ENCODE measurements around the gene SLC51A. TPM values are rescaled to one million over a fixed set of nuclear protein-coding genes. Genes with fewer than 3 reads are reported as not detected.

SLC51A gene
- total RNA-seq, 1 donor from 2014 or later: not detected

DNA sequence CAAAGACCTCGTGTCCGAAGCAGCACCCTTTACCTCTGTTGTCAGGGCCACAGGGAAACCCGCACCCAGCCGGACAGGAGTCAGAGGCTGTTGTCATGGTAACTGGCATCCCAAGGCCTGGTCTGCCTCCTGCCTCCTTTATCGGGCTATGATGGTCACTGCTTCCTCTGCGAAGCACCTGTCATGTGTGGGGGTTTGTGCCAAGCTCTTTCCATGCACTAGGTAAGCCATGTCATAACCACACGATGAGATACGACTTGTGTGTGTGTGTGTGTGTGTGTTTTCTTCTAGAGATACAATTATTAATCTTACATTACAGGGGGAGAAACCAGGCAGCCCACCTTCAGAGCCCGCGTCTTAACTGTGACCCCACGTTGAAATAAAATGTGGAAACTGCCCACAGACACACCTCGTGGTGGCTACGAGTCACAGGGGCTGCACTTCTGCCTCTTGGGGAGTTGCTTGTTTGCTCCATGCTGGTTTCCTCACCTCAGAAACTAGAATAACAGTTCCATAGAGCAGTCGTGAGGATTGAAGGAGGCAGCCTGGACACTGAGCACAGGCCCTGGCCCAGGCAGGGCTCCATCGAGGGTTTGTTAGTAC is 23.1 kb upstream of the SLC51A start:
- Histone ChIP-seq H3K36me3 (ENCODE audit: insufficient read depth, low read length) (no peaks in the 10 kb centered on the region), H3K4me2 (ENCODE audit: low read length) (no peak overlapping the region), H3K9me3 (ENCODE audit: insufficient read depth, low read depth, low read length) (no peaks in the 10 kb centered on the region), H3K4me3 (ENCODE audit: insufficient read depth, low read depth, low read length) (no peak overlapping the region), H2AFZ (ENCODE audit: low read depth, low read length) (no peak overlapping the region), H3K27ac (ENCODE audit: low read depth, low read length) (no peak overlapping the region), H4K20me1 (ENCODE audit: insufficient read depth, low read length) (no peaks in the 10 kb centered on the region), H3K4me1 (ENCODE audit: insufficient read depth, low read length) (no peaks in the 10 kb centered on the region), H3K9ac (ENCODE audit: low read length) (no peak overlapping the region), H3K79me2 (ENCODE audit: insufficient read depth, low read length) (no peaks in the 10 kb centered on the region), H3K27me3 (ENCODE audit: insufficient read depth, low read length) (no peaks in the 10 kb centered on the region)
- Mint-ChIP-seq H3K4me3 (ENCODE audit: unreplicated experiment) (no peak overlapping the region), H3K9me3 (ENCODE audit: unreplicated experiment) (no peaks in the 10 kb centered on the region), H3K4me1 (ENCODE audit: low read depth, unreplicated experiment) (no peaks in the 10 kb centered on the region), H3K27ac (ENCODE audit: unreplicated experiment) (no peak overlapping the region), H3K36me3 (ENCODE audit: low read depth, unreplicated experiment) (no peaks in the 10 kb centered on the region), H3K27me3 (ENCODE audit: low read depth, unreplicated experiment) (no peaks in the 10 kb centered on the region)
- TF ChIP-seq EZH2 (IDR thresholded peaks at IDR 0.05; ENCODE audit: insufficient read depth, low read length): no peak
- TF ChIP-seq, protein P1, sequence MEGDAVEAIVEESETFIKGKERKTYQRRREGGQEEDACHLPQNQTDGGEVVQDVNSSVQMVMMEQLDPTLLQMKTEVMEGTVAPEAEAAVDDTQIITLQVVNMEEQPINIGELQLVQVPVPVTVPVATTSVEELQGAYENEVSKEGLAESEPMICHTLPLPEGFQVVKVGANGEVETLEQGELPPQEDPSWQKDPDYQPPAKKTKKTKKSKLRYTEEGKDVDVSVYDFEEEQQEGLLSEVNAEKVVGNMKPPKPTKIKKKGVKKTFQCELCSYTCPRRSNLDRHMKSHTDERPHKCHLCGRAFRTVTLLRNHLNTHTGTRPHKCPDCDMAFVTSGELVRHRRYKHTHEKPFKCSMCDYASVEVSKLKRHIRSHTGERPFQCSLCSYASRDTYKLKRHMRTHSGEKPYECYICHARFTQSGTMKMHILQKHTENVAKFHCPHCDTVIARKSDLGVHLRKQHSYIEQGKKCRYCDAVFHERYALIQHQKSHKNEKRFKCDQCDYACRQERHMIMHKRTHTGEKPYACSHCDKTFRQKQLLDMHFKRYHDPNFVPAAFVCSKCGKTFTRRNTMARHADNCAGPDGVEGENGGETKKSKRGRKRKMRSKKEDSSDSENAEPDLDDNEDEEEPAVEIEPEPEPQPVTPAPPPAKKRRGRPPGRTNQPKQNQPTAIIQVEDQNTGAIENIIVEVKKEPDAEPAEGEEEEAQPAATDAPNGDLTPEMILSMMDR (IDR thresholded peaks at IDR 0.05; ENCODE audit: insufficient read depth, low read depth, low read length): no peak
- FAIRE-seq (no peak), DNase-seq (ENCODE audit: low read depth) (no peak)

DNA sequence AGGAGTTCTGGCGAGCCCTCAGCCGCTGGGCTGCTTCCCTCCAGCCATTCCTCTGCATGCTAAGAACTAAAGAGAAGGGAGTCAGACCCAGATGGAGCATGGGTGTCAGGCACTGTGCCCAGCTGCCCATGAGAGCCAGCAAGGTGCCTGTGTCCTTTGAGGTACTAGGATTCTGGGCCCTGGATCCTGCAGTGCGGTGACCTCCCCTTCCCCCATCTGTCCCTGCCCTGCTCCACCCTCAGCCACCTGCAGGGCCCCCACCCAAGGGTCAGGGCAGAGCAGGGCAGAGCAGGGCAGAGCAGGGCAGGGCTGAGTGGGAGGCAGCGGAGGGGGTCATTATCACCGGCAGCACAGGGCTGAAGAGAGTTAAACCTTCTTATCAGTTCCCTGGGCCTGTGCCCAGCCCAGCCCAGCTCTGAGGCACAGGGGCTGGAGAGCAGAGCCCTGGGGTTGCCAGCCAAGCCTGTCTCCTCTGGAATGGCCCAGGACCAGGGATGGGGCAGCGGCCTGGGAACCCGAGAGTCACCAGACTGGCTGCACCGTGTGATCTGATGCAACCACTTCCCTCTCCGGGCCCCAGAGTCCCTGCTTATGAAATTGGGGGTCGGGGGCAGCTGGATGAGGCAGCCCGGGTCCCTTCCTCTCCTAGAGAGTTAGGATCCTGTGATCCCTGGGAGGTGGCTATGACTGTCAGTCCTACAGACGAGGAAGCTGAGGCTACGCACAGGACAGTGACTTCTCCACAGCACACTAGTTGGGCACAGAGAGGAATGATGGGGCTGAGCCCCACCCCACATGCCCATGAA is 22.4 kb upstream of the SLC51A start:
- TF ChIP-seq EZH2 (IDR thresholded peaks at IDR 0.05; ENCODE audit: insufficient read depth, low read length): no peak
- TF ChIP-seq, protein P1 (IDR thresholded peaks at IDR 0.05; ENCODE audit: insufficient read depth, low read depth, low read length): no peak
- Histone ChIP-seq H3K4me2 (ENCODE audit: low read length) (no peak overlapping the region), H3K9me3 (ENCODE audit: insufficient read depth, low read depth, low read length) (no peaks in the 10 kb centered on the region), H3K27ac (ENCODE audit: low read depth, low read length) (no peak overlapping the region), H4K20me1 (ENCODE audit: insufficient read depth, low read length) (no peaks in the 10 kb centered on the region), H3K79me2 (ENCODE audit: insufficient read depth, low read length) (no peaks in the 10 kb centered on the region), H3K27me3 (ENCODE audit: insufficient read depth, low read length) (no peaks in the 10 kb centered on the region), H3K9ac (ENCODE audit: low read length) (no peak overlapping the region), H3K4me1 (ENCODE audit: insufficient read depth, low read length) (no peaks in the 10 kb centered on the region), H3K4me3 (ENCODE audit: insufficient read depth, low read depth, low read length) (no peak overlapping the region), H2AFZ (ENCODE audit: low read depth, low read length) (no peak overlapping the region), H3K36me3 (ENCODE audit: insufficient read depth, low read length) (no peaks in the 10 kb centered on the region)
- Mint-ChIP-seq H3K4me3 (ENCODE audit: unreplicated experiment) (no peak overlapping the region), H3K27ac (ENCODE audit: unreplicated experiment) (no peak overlapping the region), H3K4me1 (ENCODE audit: low read depth, unreplicated experiment) (no peaks in the 10 kb centered on the region), H3K9me3 (ENCODE audit: unreplicated experiment) (no peaks in the 10 kb centered on the region), H3K27me3 (ENCODE audit: low read depth, unreplicated experiment) (peaks cover 3% of the 10 kb centered on the region), H3K36me3 (ENCODE audit: low read depth, unreplicated experiment) (no peaks in the 10 kb centered on the region)
- DNase-seq (ENCODE audit: low read depth): no peak
- FAIRE-seq: no peak

DNA sequence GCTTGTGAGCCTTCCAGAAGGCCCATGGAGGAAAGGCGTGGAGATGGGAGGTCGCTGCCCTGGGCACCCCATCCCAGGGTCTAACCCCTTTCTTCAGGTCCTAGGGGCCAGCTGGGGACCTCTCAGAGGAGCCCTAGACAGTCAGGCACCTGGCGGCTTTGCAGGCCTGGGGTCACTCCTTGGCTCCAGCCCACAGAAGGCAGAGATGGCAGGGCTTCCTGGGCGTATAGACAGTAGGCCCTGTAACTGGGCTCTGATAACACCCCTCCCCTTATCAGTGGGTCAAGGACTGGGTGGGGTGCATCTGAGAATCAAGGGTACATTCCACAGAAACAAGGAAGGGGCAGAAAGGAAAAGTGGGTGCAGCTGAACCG is 21.8 kb upstream of the SLC51A start:
- Histone ChIP-seq H3K4me1 (ENCODE audit: insufficient read depth, low read length) (no peaks in the 10 kb centered on the region), H3K79me2 (ENCODE audit: insufficient read depth, low read length) (no peaks in the 10 kb centered on the region), H3K27ac (ENCODE audit: low read depth, low read length) (no peak overlapping the region), H4K20me1 (ENCODE audit: insufficient read depth, low read length) (no peaks in the 10 kb centered on the region), H3K27me3 (ENCODE audit: insufficient read depth, low read length) (no peaks in the 10 kb centered on the region), H2AFZ (ENCODE audit: low read depth, low read length) (no peak overlapping the region), H3K36me3 (ENCODE audit: insufficient read depth, low read length) (no peaks in the 10 kb centered on the region), H3K4me2 (ENCODE audit: low read length) (no peak overlapping the region), H3K9me3 (ENCODE audit: insufficient read depth, low read depth, low read length) (no peaks in the 10 kb centered on the region), H3K9ac (ENCODE audit: low read length) (no peak overlapping the region), H3K4me3 (ENCODE audit: insufficient read depth, low read depth, low read length) (no peak overlapping the region)
- Mint-ChIP-seq H3K4me3 (ENCODE audit: unreplicated experiment) (no peak overlapping the region), H3K4me1 (ENCODE audit: low read depth, unreplicated experiment) (no peaks in the 10 kb centered on the region), H3K27me3 (ENCODE audit: low read depth, unreplicated experiment) (peaks cover 7% of the 10 kb centered on the region), H3K36me3 (ENCODE audit: low read depth, unreplicated experiment) (no peaks in the 10 kb centered on the region), H3K9me3 (ENCODE audit: unreplicated experiment) (no peaks in the 10 kb centered on the region), H3K27ac (ENCODE audit: unreplicated experiment) (no peak overlapping the region)
- no peak for DNase-seq (ENCODE audit: low read depth)
- no peak for TF ChIP-seq EZH2 (IDR thresholded peaks at IDR 0.05; ENCODE audit: insufficient read depth, low read length)
- TF ChIP-seq, protein P1 (IDR thresholded peaks at IDR 0.05; ENCODE audit: insufficient read depth, low read depth, low read length): no peak
- no peak for FAIRE-seq

All from astrocyte (in vitro differentiated cells and primary cell).